AG04449 (cell line): ENCODE measurements around the gene MICU2.

Experiments used
- CTCF ChIA-PET: fragments of 350-600 bp; formaldehyde crosslinking; extraction: SDS; loops from one replicate; lab custom pipeline; 2021; ENCODE audit warnings: antibody characterized with exemption; lab: Yijun Ruan, JAX
- POLR2A ChIA-PET: fragments of 400-600, 350-600 bp; formaldehyde crosslinking; extraction: SDS; loops from one replicate; lab custom pipeline; 2020; ENCODE audit warnings: antibody characterized with exemption, inconsistent platforms; lab: Yijun Ruan, JAX
- DNase-seq: peaks from one replicate; pipeline ENCODE4 v3.0.0-alpha.2; 2010; ENCODE audit warnings: low read depth, low spot score
- H3K4me3 ChIP-seq: 2 replicates; pipeline ENCODE4 v1.5.1; 2011; ENCODE audit warnings: low read depth, mild to moderate bottlenecking, control low read depth, low read length
- TF ChIP-seq, protein P1 (sequence below): IDR thresholded peaks from one replicate; pipeline ENCODE4 v1.5.1; 2011; ENCODE audit warnings: mild to moderate bottlenecking, moderate library complexity, low read length, control low read depth, inconsistent platforms; ENCODE audit not compliant: insufficient read depth; ENCODE audit errors: missing control alignments

The MICU2 gene

DNA sequence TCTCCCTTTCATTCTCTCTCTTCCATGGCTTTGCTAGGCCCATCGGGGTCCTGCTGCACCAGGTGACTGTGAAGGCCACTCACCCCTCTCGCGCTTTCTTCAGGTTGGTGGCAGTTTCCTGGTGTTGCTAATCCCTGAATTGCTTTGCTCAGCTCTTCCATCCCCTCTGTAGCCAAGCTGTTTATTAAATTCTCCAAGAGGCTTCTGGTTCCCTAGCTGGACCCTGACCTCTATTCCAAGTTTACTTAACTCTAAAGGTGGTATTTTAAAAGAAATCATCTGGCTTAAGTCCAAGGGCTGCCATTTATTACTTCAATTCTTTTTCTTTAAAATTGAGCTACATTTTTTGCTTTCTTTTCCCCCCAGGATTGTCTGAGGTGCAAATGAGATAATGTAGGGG, 32.7 kb upstream of the MICU2 start:
- POLR2A ChIA-PET, result interaction anchor here (1.2 kb wide), 1 partner anchor 33 kb away, joined by 4 read pairs; the partner anchor contains the start of gene MICU2
- TF ChIP-seq, protein P1, sequence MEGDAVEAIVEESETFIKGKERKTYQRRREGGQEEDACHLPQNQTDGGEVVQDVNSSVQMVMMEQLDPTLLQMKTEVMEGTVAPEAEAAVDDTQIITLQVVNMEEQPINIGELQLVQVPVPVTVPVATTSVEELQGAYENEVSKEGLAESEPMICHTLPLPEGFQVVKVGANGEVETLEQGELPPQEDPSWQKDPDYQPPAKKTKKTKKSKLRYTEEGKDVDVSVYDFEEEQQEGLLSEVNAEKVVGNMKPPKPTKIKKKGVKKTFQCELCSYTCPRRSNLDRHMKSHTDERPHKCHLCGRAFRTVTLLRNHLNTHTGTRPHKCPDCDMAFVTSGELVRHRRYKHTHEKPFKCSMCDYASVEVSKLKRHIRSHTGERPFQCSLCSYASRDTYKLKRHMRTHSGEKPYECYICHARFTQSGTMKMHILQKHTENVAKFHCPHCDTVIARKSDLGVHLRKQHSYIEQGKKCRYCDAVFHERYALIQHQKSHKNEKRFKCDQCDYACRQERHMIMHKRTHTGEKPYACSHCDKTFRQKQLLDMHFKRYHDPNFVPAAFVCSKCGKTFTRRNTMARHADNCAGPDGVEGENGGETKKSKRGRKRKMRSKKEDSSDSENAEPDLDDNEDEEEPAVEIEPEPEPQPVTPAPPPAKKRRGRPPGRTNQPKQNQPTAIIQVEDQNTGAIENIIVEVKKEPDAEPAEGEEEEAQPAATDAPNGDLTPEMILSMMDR, result no peak
- CTCF ChIA-PET, result interaction anchor here (1.3 to 5.2 kb wide), 6 partner anchors 8 to 1684 kb away, joined by 3 to 48 read pairs (median 18); no protein-coding TSS in a partner anchor
- no peak for DNase-seq
- no peak overlapping the region for H3K4me3 ChIP-seq

DNA sequence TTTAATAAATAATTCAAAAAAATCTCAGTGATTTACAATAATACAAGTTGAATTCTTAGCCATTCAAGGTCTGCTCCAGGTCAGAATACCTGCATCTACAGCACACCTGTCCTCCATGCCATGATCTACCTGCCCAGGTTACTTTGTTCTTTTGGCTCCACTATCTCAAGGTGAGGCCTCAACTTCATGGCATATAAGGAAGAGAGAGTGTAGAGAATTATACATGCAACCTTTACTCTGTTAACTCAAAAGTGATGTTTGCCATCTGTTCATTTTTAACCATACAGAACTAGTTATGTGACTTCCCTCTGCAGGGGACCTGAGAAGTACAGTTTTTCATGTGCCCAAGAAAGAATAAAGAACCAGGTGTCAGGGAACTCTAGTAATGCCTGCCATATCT, 28.2 kb upstream of the MICU2 start:
- TF ChIP-seq, protein P1, result no peak
- DNase-seq, result no peak
- ChIA-PET CTCF (no interaction called here), POLR2A (no interaction called here)
- no peak overlapping the region for H3K4me3 ChIP-seq

DNA sequence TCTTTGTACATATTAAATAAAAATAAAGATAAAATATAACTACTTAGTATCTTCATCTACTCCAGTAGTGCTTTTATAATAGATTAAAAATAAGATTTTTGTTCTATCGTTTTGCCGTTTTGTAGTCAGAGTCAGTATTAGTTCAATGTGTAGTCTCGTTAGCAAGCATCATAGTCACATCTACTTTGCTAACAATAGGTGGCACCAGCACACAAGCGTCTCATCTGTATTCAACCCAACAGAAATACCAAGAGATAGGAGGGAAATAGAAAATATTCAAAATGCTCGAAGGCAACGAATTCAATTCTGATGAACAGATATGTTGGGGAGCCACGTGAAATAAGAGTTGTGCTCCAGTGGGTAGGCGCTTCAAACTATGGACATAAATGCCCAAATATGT, 21.4 kb upstream of the MICU2 start:
- no peak overlapping the region for H3K4me3 ChIP-seq
- no peak for DNase-seq
- ChIA-PET CTCF (interaction anchor here (1.2 to 2.2 kb wide), 3 partner anchors 9 to 107 kb away, joined by 3 to 15 read pairs (median 4); no protein-coding TSS in a partner anchor), POLR2A (no interaction called here)
- TF ChIP-seq, protein P1, result no peak

DNA sequence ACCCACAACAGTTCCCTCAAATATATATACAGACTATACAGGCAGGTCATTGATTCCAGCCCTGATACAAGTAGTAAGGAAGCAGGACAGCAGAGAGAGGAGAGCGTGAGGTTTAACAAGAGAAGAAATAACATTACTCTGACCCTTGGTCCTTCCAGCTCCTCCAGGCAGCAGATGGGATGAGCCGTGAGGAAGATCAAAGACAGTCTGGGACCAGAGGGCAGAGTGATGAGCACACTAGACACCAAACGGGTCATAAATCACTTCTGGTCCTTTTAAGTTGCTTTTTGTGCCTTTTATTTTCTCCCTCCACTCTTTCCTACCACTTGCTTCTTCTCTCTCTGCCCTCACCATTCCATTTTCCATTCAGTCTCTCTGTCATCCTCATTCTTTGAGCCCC, 16.9 kb upstream of the MICU2 start:
- CTCF ChIA-PET, result interaction anchor here (1.2 to 2.7 kb wide), 2 partner anchors 15 to 17 kb away, joined by 3 to 13 read pairs; no protein-coding TSS in a partner anchor
- DNase-seq, result no peak
- POLR2A ChIA-PET, result no interaction called here
- TF ChIP-seq, protein P1, result no peak
- H3K4me3 ChIP-seq, result no peak overlapping the region

DNA sequence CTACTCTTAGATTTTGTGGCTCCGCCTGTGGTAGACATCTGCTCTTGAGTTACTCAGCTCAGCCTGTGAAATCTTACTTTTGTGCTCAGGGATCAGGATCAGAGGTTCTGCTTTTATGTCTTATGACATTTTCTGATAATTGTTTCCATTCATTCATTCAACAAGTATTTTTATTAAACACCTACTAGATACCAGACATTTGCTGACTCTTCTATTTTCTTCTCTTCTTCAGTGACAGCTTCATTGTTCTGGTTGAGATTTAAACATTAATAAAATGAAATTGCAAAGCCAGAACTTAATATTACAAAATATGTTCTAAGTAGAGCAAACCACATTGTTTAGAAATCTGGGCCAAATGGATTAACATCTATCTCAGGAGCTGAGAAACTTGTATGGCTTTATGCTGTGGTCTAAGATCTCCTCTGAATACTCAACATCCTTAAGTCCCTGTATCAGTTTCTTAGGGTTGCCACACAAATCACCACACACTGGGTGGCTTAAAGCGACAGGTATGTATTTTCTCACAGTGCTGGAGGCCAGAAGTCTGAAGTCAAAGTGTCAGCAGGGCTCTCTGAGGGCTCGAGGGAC, 15.8 kb upstream of the MICU2 start:
- TF ChIP-seq, protein P1, result no peak
- no peak for DNase-seq
- no peak overlapping the region for H3K4me3 ChIP-seq
- CTCF ChIA-PET, result interaction anchor here (1.2 to 2.7 kb wide), 3 partner anchors 13 to 18 kb away, joined by 3 to 13 read pairs (median 3); no protein-coding TSS in a partner anchor
- POLR2A ChIA-PET, result no interaction called here

DNA sequence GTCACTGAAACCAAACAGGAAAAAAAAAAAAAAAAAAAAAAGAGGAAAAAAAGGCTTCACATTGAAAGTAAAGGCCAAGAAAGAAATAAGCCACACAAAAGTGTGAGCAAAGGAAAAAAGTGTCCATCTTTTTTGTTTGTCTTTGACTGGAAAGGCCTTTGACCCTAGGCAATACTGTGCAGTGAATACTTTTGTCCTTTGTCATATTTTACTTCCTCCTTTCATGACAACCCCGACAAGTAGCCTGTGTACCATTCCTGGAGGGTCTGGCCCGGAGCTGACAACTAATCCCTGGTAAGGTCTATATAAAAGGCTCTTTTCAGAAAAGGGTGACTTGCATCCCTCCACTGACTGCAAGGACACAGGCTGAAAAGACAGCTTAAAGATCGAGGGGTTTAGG, 12.9 kb upstream of the MICU2 start:
- ChIA-PET POLR2A (no interaction called here), CTCF (interaction anchor here (0.9 to 4.9 kb wide), 4 partner anchors 9 to 21 kb away, joined by 4 to 33 read pairs (median 6); partner anchors contain the start of gene MICU2)
- DNase-seq, result no peak
- no peak overlapping the region for H3K4me3 ChIP-seq
- TF ChIP-seq, protein P1, result no peak
